Measurements from ENCODE around the gene RPLP2. TPM values are rescaled to one million over a fixed set of nuclear protein-coding genes. Genes with fewer than 3 reads are reported as not detected.

The RPLP2 gene
- polyA plus RNA-seq, 1 of the 3 experiments (the other 2 are of a cell fraction) = 799 TPM

DNA sequence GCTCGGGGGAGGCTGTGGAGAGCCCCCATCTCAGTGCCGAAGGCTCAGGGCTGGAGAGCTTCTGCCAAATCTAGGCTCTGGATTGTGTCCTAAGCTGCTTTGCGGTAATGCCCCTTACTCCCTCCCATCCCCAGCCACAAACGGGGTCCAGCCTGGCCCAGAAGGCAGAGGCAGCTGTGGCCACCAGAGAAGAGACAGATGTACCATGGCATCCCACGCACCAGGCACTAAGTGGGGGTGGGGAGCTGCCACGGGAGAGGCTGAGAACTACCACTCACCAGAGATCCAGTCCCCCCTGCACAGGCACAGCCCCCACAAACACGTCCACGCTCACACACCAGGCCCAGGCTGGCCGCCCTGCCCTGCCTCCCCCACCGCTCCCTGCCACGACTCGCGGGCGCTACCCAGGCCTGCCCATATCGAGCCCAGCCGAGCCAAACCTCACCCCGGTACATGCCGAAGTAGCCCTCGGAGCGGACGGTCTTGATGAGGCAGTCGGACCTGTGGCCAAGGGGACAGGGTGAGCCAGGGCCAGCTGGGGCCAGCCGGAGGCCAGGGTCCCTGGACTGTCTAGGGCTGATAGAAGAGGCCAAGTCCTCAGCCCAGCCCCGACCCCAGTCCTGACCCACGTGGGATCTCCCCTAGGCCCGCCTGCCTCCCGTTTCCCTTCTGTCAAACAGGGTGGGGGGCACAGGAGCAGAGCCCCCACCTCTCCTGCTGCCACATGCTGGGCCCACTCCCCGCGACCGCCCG lies 15.6 kb upstream of the RPLP2 start:
- Histone ChIP-seq H3K4me1 (ENCODE audit: control insufficient read depth in 1 of 2, insufficient read depth in 2 of 2, low read depth in 1 of 2, low read length in 1 of 2) (peaks cover 8 to 45% of the 10 kb centered on the region in 2 experiments; a peak in 2 of 4 replicates), H4K20me1 (ENCODE audit: insufficient read depth) (no peaks in the 10 kb centered on the region), H3K9me3 (no peaks in the 10 kb centered on the region), H3K9me2 (no peaks in the 10 kb centered on the region), H3K9ac (no peak overlapping the region), H3K36me3 (replicated peaks in 1 of 2; ENCODE audit: control insufficient read depth in 1 of 2, insufficient read depth in 2 of 2, low read length in 1 of 2) (peaks cover 0 to 30% of the 10 kb centered on the region in 2 experiments), H3K4me2 (no peak overlapping the region), H2AFZ (ENCODE audit: low read depth) (no peak overlapping the region), H3K27ac (ENCODE audit: low read depth in 2 of 2, low read length in 1 of 2) (no peak overlapping the region; a peak in 1 of 4 replicates), H3K27me3 (ENCODE audit: insufficient read depth) (no peaks in the 10 kb centered on the region), H3K79me2 (ENCODE audit: insufficient read depth) (peaks cover 20% of the 10 kb centered on the region), H3F3A (replicated peaks; ENCODE audit: insufficient read depth) (peaks cover 18% of the 10 kb centered on the region), H3K4me3 (ENCODE audit: low read depth in 2 of 2, low read length in 1 of 2) (no peak overlapping the region)
- 92% methylated on average over 23 of the region's 31 CpGs for WGBS (ENCODE audit: low lambda C conversion rate)
- TF ChIP-seq NRF1 (IDR thresholded peaks at IDR 0.05; ENCODE audit: low read depth, low read length) = no peak
- no peak for TF ChIP-seq FOXM1 (IDR thresholded peaks at IDR 0.05; ENCODE audit: low read depth)
- 0 out of 4 replicates have a peak, but pooled peaks of 1 of the 2 experiments have one; percentile 10 for TF ChIP-seq EP300 (IDR thresholded peaks at IDR 0.05; ENCODE audit: borderline replicate concordance in 1 of 2, low read depth in 1 of 2, low read length in 1 of 2)
- TF ChIP-seq, protein P1, sequence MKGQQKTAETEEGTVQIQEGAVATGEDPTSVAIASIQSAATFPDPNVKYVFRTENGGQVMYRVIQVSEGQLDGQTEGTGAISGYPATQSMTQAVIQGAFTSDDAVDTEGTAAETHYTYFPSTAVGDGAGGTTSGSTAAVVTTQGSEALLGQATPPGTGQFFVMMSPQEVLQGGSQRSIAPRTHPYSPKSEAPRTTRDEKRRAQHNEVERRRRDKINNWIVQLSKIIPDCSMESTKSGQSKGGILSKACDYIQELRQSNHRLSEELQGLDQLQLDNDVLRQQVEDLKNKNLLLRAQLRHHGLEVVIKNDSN (IDR thresholded peaks at IDR 0.05; ENCODE audit: borderline replicate concordance, low read depth) = no peak
- ChIA-PET CTCF (interaction anchor here (0.8 to 6.3 kb wide), 3 partner anchors 10 to 156 kb away, joined by 3 to 43 read pairs (median 7); no protein-coding TSS in a partner anchor), POLR2A (interaction anchor here (0.9 to 2.5 kb wide), 3 partner anchors 10 to 17 kb away, joined by 3 to 8 read pairs (median 3); partner anchors contain the start of genes GATD1 and RPLP2)
- no peak for DNase-seq

DNA sequence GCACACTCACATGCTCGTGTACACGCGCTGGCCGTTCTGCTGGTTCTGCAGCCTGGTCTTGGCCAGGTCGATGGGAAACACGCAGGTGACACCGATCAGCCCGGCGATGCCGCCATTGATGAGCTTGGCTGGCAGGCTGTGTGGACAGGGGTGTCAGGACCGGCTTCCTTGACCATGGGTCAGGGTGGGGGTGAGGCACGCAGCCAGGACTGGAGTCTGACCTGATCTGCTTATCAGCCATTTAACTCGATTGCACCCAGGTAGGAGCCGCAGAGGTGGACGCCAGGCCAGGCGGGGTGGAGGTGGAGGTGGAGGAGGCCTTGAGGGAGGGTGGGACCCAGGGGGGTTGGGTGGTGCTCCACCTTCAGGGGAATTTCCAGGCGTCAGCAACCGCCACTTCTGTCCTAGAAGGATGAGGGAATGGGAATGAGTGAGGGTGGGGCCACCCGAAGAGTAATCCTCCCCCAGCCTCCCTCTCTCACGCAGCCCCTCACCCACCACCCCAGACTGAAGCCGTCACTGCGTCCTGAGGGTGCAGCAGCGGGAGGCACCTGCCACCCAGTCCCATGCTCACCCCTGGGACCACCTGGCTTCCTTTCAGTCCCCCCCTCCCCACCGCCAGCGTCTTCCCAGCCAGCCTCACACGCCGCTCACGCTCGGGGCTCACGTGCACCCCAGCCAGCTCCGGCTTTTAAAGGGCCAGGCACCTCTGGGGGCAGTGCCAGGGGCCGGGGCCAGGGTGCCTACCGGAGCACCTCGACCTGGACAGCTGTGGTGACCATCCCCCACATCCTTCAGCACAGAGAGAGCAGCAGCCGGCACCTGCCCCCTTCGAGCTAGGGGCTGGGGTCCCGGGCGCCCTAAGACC lies 14.8 kb upstream of the RPLP2 start:
- Histone ChIP-seq H3F3A (replicated peaks; ENCODE audit: insufficient read depth) (peaks cover 18% of the 10 kb centered on the region), H3K4me1 (ENCODE audit: control insufficient read depth in 1 of 2, insufficient read depth in 2 of 2, low read depth in 1 of 2, low read length in 1 of 2) (peaks cover 8 to 40% of the 10 kb centered on the region in 2 experiments; a peak in 2 of 4 replicates), H3K36me3 (replicated peaks in 1 of 2; ENCODE audit: control insufficient read depth in 1 of 2, insufficient read depth in 2 of 2, low read length in 1 of 2) (peaks cover 0 to 37% of the 10 kb centered on the region in 2 experiments), H3K27me3 (ENCODE audit: insufficient read depth) (no peaks in the 10 kb centered on the region), H3K9me3 (no peaks in the 10 kb centered on the region), H2AFZ (ENCODE audit: low read depth) (no peak overlapping the region), H3K4me3 (ENCODE audit: low read depth in 2 of 2, low read length in 1 of 2) (peak overlapping the region; percentile 60 to 90; a peak in 2 of 4 replicates), H3K79me2 (ENCODE audit: insufficient read depth) (peaks cover 20% of the 10 kb centered on the region), H4K20me1 (ENCODE audit: insufficient read depth) (no peaks in the 10 kb centered on the region), H3K4me2 (peak overlapping the region; percentile 100), H3K9me2 (no peaks in the 10 kb centered on the region), H3K27ac (ENCODE audit: low read depth in 2 of 2, low read length in 1 of 2) (no peak overlapping the region; a peak in 1 of 4 replicates), H3K9ac (peak overlapping the region; percentile 76)
- TF ChIP-seq RCOR1 (IDR thresholded peaks at IDR 0.05; ENCODE audit: low read length) (no peak), NRF1 (IDR thresholded peaks at IDR 0.05; ENCODE audit: low read depth, low read length) (no peak), EP300 (IDR thresholded peaks at IDR 0.05; ENCODE audit: borderline replicate concordance in 1 of 2, low read depth in 1 of 2, low read length in 1 of 2) (no peak), NFIC (IDR thresholded peaks at IDR 0.05; ENCODE audit: borderline replicate concordance) (no peak), TCF12 (IDR thresholded peaks at IDR 0.05) (no peak)
- TF ChIP-seq, protein P2, sequence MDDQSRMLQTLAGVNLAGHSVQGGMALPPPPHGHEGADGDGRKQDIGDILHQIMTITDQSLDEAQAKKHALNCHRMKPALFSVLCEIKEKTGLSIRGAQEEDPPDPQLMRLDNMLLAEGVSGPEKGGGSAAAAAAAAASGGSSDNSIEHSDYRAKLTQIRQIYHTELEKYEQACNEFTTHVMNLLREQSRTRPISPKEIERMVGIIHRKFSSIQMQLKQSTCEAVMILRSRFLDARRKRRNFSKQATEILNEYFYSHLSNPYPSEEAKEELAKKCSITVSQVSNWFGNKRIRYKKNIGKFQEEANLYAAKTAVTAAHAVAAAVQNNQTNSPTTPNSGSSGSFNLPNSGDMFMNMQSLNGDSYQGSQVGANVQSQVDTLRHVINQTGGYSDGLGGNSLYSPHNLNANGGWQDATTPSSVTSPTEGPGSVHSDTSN (IDR thresholded peaks at IDR 0.05) = no peak
- ChIA-PET CTCF (interaction anchor here (0.8 to 6.3 kb wide), 4 partner anchors 11 to 157 kb away, joined by 3 to 43 read pairs (median 6); no protein-coding TSS in a partner anchor), POLR2A (interaction anchor here (2.5 kb wide), 1 partner anchor 9 kb away, joined by 8 read pairs; no protein-coding TSS in a partner anchor)
- 92% methylated on average over 25 of the region's 38 CpGs for WGBS (ENCODE audit: low lambda C conversion rate)
- DNase-seq = no peak
